ENCODE measurements around the gene PRR19. TPM values are rescaled to one million over a fixed set of nuclear protein-coding genes. Genes with fewer than 3 reads are reported as not detected.
A peak's percentile ranks its signal among the peaks of the same experiment; 100 is the strongest.

Gene PRR19
- total RNA-seq (2021; ENCODE audit: unreplicated experiment) (0.93 TPM), Bru-seq, nascent RNA (percentile 11 among the genes with signal in this experiment), BruChase-seq, experiment 1, labeled RNA remaining after a 6-hour chase (percentile 23 among the genes with signal in this experiment), BruChase-seq, experiment 2, labeled RNA remaining after a 2-hour chase (percentile 20 among the genes with signal in this experiment)
- polyA plus RNA-seq (2012), result 0.77 and 1.1 TPM in 2 replicates
- long read RNA-seq, partial matches to known transcripts, result 0 of 2 reads
- long read RNA-seq, other reads (novel, unspliced or antisense), result 0 of 2 reads

GRCh38 chr19:42301646-42302203, at the start of gene PRR19:
Gene PRR19 (plus strand): TSS chr19:42302132. CDS start chr19:42309585, 7,453 bp downstream.
- Histone ChIP-seq H2AFZ (ENCODE audit: low read depth, low read length, poor library complexity, severe bottlenecking) (peak within 1 kb of the TSS; percentile 56), H3K4me2 (ENCODE audit: low read length) (peak within 1 kb of the TSS; percentile 88), H3K27me3 (ENCODE audit: insufficient read depth, low read length) (no peaks in the 10 kb centered on the region), H3K79me2 (ENCODE audit: insufficient read depth, low read length) (peaks cover 11% of the 10 kb centered on the region; the same call in 1 of the 2 replicates), H3K9me2 (ENCODE audit: insufficient read depth) (no peaks in the 10 kb centered on the region), H3K9ac (ENCODE audit: low read length) (peak within 1 kb of the TSS; percentile 88), H3K9me3 (ENCODE audit: control insufficient read depth in 1 of 2, insufficient read depth in 1 of 2, low read depth in 1 of 2, low read length in 2 of 2) (no peaks in the 10 kb centered on the region), H3K27ac (ENCODE audit: low read depth, low read length) (peak within 1 kb of the TSS; percentile 91), H3K36me3 (ENCODE audit: control insufficient read depth in 1 of 2, insufficient read depth in 2 of 2, low read length in 2 of 2) (peaks cover 2 to 3% of the 10 kb centered on the region in 2 experiments; a peak in 2 of 4 replicates), H3K4me1 (ENCODE audit: control insufficient read depth in 1 of 2, insufficient read depth in 2 of 2, low read length in 2 of 2) (peaks cover 22 to 30% of the 10 kb centered on the region in 2 experiments), H4K20me1 (ENCODE audit: insufficient read depth) (no peaks in the 10 kb centered on the region), H3K4me3 (replicated peaks in 1 of 2; ENCODE audit: low read depth in 1 of 2, low read length in 2 of 2) (peak within 1 kb of the TSS; percentile 85 to 98)
- ATAC-seq, result peak; percentile 49
- BruUV-seq (replicated peaks), result TSS peak; percentile 76
- POLR2A ChIA-PET, result interaction anchor here (0.6 to 2.3 kb wide), 6 partner anchors 9 to 59 kb away, joined by 3 to 7 read pairs (median 4); no protein-coding TSS in a partner anchor
- DNase-seq (ENCODE audit: low read depth, low spot score), result no peak
- CTCF ChIA-PET, result interaction anchor here (0.6 to 1.0 kb wide), 4 partner anchors 8 to 58 kb away, joined by 3 to 4 read pairs (median 4); no protein-coding TSS in a partner anchor
- RAD21 ChIA-PET (ENCODE audit: low non-redundant PET in 1 of 2, low total read pairs in 2 of 2, uncharacterized antibody in 2 of 2, unreplicated experiment in 2 of 2), result interaction anchor here (0.7 to 0.8 kb wide), 3 partner anchors 20 to 182 kb away, joined by 3 to 4 read pairs (median 3); no protein-coding TSS in a partner anchor
- no peak for TF ChIP-seq EZH2 (IDR thresholded peaks at IDR 0.05)
- TF ChIP-seq ATF3 (IDR thresholded peaks at IDR 0.05), result no peak
- TF ChIP-seq SIN3A (IDR thresholded peaks at IDR 0.05; ENCODE audit: low read depth), result no peak
- intact Hi-C loops (cut with micrococcal nuclease), result no loop called here

- H3K9me3 ChIP-seq (ENCODE audit: control insufficient read depth in 1 of 2, insufficient read depth in 1 of 2, low read depth in 1 of 2, low read length in 2 of 2), result no peaks in the 10 kb centered on the region
- H3K9ac ChIP-seq (ENCODE audit: low read length), result peak overlapping the region; percentile 87
- RAD21 ChIA-PET (ENCODE audit: low non-redundant PET in 1 of 2, low total read pairs in 2 of 2, uncharacterized antibody in 2 of 2, unreplicated experiment in 2 of 2), result no interaction called here
- H3K36me3 ChIP-seq (ENCODE audit: control insufficient read depth in 1 of 2, insufficient read depth in 2 of 2, low read length in 2 of 2), result peaks cover 0 to 7% of the 10 kb centered on the region in 2 experiments; a peak in 2 of 4 replicates
- ATAC-seq, result no peak
- intact Hi-C loops (cut with micrococcal nuclease), result no loop called here
- no peaks in the 10 kb centered on the region for H3K9me2 ChIP-seq (ENCODE audit: insufficient read depth)
- peaks cover 25 to 47% of the 10 kb centered on the region in 2 experiments for H3K4me1 ChIP-seq (ENCODE audit: control insufficient read depth in 1 of 2, insufficient read depth in 2 of 2, low read length in 2 of 2)
- BruUV-seq (replicated peaks), result TSS peak; percentile 42
- DNase-seq (ENCODE audit: low read depth, low spot score), result no peak
- H3K27me3 ChIP-seq (ENCODE audit: insufficient read depth, low read length), result no peaks in the 10 kb centered on the region
- CTCF ChIA-PET, result no interaction called here
- no peak overlapping the region for H2AFZ ChIP-seq (ENCODE audit: low read depth, low read length, poor library complexity, severe bottlenecking)
- POLR2A ChIA-PET, result interaction anchor here (1.0 to 1.8 kb wide), 2 partner anchors 10 kb away, joined by 8 to 16 read pairs; partner anchors contain the start of gene GSK3A
- peak overlapping the region; percentile 91 for H3K27ac ChIP-seq (ENCODE audit: low read depth, low read length)
- H3K4me3 ChIP-seq (replicated peaks in 1 of 2; ENCODE audit: low read depth in 1 of 2, low read length in 2 of 2), result peak overlapping the region; percentile 83 to 96
- TF ChIP-seq CBX3 (IDR thresholded peaks at IDR 0.05; ENCODE audit: low read depth) (no peak), EZH2phosphoT487 (IDR thresholded peaks at IDR 0.05; ENCODE audit: borderline replicate concordance) (no peak), CTCF (IDR thresholded peaks at IDR 0.05 in 2 of 3, conservative IDR thresholded peaks at IDR 0.05 in 1 of 3; ENCODE audit: borderline replicate concordance in 1 of 3, insufficient read depth in 1 of 3, low read depth in 2 of 3, low read length in 2 of 3) (no peak), SRF (IDR thresholded peaks at IDR 0.05; ENCODE audit: low read depth) (no peak), POLR2A (IDR thresholded peaks at IDR 0.05; ENCODE audit: borderline replicate concordance, extremely low read depth, insufficient read depth, insufficient read length) (no peak), EZH2 (IDR thresholded peaks at IDR 0.05) (no peak)
- H3K79me2 ChIP-seq (ENCODE audit: insufficient read depth, low read length), result peaks cover 54% of the 10 kb centered on the region
- H4K20me1 ChIP-seq (ENCODE audit: insufficient read depth), result peaks cover 3% of the 10 kb centered on the region; the same call in 1 of the 2 replicates
- H3K4me2 ChIP-seq (ENCODE audit: low read length), result peak overlapping the region; percentile 94
These were observed 49.3 kb upstream of the PRR19 start for GRCh38 chr19:42252365-42253244.

Measured in HCT116 (cell line).